ENCODE data around the gene CAMKK1.
"Not testable (repeated sequence)": the region's sequence is repeated elsewhere in the genome, so short reads cannot be mapped to it uniquely, and the experiment has no call there.

CAMKK1 gene

DNA sequence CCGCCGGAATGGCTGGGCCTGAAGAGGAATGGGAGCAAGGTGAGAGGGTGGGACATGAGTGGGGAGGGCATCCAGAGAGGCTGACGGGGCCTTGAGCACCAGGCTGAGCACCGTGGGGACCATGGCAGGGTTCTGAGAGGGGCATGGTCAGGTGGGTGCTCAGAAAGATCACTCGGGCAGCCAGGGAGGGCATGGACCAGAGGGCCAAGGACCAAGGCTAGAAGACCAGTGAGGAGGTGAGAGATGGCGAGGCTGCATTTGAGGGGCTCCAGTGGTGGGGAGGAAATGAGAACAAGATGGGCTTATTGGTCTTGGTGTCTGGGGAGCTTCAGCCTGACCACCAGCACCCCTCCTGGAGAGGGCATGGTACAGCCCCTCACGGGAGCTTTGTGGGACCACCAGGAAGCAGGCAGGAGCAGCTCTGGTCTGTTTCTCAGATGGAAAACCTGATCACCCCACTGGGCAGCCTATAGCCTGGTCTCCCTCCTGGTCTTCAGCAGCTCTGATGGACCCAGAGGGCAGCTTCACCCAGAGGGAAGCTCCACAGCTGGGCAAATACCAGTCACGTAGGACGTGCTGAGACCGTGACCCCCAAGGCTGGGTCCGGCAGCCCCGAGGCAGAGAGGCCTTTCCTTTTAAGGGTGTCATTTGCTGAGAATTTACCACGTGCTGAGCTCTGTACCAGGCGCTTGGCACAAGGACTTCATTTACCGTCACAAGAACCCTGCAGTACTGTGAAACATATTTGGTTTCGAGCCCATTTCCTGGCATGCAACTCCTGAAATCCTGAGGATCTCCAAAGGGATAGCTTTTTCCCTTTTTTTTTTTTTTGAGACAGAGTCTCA lies 35.4 kb downstream of the CAMKK1 start:
- no peaks in the 10 kb centered on the region for H3K36me3 Mint-ChIP-seq (ENCODE audit: low read depth)
- no peak overlapping the region for H3K27ac Mint-ChIP-seq
- no peak overlapping the region for H3K4me3 Mint-ChIP-seq
- H3K27me3 Mint-ChIP-seq (ENCODE audit: low read depth, poor library complexity), result peaks cover 8% of the 10 kb centered on the region
- no peak for DNase-seq
- H3K9me3 Mint-ChIP-seq, result peaks cover 14% of the 10 kb centered on the region
- peaks cover 10% of the 10 kb centered on the region for H3K4me1 Mint-ChIP-seq
- TF ChIP-seq, protein P1, sequence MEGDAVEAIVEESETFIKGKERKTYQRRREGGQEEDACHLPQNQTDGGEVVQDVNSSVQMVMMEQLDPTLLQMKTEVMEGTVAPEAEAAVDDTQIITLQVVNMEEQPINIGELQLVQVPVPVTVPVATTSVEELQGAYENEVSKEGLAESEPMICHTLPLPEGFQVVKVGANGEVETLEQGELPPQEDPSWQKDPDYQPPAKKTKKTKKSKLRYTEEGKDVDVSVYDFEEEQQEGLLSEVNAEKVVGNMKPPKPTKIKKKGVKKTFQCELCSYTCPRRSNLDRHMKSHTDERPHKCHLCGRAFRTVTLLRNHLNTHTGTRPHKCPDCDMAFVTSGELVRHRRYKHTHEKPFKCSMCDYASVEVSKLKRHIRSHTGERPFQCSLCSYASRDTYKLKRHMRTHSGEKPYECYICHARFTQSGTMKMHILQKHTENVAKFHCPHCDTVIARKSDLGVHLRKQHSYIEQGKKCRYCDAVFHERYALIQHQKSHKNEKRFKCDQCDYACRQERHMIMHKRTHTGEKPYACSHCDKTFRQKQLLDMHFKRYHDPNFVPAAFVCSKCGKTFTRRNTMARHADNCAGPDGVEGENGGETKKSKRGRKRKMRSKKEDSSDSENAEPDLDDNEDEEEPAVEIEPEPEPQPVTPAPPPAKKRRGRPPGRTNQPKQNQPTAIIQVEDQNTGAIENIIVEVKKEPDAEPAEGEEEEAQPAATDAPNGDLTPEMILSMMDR (IDR thresholded peaks at IDR 0.05), result no peak

DNA sequence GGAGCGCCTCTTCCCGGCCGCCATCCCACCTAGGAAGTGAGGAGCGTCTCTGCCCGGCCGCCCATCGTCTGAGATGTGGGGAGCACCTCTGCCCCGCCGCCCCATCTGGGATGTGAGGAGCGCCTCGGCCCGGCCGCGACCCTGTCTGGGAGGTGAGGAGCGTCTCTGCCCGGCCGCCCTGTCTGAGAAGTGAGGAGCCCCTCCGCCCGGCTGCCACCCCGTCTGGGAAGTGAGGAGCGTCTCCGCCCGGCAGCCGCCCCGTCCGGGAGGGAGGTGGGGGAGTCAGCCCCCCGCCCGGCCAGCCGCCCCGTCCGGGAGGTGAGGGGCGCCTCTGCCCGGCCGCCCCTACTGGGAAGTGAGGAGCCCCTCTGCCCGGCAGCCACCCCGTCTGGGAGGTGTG lies 38.6 kb downstream of the CAMKK1 start:
- H3K4me3 Mint-ChIP-seq; H3K36me3 Mint-ChIP-seq (ENCODE audit: low read depth); H3K27ac Mint-ChIP-seq; DNase-seq: not testable (repeated sequence)
- Mint-ChIP-seq H3K4me1 (peaks cover 11% of the 10 kb centered on the region), H3K27me3 (ENCODE audit: low read depth, poor library complexity) (peaks cover 24% of the 10 kb centered on the region), H3K9me3 (peaks cover 14% of the 10 kb centered on the region)

DNA sequence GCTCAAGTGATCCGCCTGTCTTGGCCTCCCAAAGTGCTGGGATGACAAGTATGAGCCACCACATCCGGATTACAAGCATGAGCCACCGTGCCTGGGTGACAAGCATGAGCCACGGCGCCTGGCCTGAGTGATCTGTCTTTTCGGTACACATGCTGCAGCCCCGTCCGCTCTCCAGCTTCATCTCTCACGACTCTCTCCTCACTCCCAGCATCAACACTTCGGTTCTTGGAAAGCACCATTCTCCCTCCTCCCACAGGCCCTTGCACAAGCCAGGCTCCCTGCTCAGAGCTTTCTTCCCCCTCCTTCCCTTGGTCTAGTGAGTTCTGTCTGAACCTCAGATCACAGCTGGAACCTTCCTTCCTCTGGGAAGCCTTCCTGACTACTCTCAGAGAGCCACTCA lies 40.3 kb downstream of the CAMKK1 start:
- Mint-ChIP-seq H3K27me3 (ENCODE audit: low read depth, poor library complexity) (peaks cover 33% of the 10 kb centered on the region), H3K4me3 (no peak overlapping the region), H3K9me3 (peaks cover 14% of the 10 kb centered on the region), H3K27ac (no peak overlapping the region), H3K4me1 (peaks cover 11% of the 10 kb centered on the region), H3K36me3 (ENCODE audit: low read depth) (no peaks in the 10 kb centered on the region)
- TF ChIP-seq, protein P1 (IDR thresholded peaks at IDR 0.05), result no peak
- no peak for DNase-seq

DNA sequence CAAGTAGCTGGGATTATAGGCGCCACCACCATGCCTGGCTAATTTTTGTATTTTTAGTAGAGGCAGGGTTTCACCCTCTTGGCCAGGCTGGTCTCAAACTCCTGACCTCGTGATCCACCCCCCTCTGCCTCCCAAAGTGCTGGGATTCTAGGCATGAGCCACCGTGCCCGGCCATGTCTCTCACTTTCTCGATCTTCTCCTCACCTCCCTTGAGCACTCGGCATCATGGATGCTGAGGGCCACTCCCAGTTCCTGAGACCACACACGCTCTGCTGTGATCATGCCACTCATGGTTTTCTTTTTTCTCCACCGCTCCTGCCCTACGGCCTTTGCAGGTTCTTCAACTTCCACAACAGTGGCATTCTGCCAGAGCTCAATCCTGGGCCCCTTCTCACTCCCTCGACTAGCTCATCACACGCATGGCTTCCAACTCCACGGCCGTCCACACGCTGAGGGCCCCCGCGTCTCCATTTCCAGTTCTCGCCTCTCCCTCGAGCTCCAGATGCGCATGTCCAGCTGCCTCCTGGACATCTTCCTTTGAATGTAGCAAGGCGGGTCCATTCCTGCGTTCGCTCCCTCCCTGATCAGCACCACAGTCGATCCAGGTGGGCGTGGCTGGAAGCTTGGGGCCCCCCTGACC lies 41.3 kb downstream of the CAMKK1 start:
- H3K4me3 Mint-ChIP-seq, result no peak overlapping the region
- TF ChIP-seq, protein P1 (IDR thresholded peaks at IDR 0.05), result no peak
- H3K9me3 Mint-ChIP-seq, result peaks cover 14% of the 10 kb centered on the region
- DNase-seq, result no peak
- H3K27ac Mint-ChIP-seq, result no peak overlapping the region
- H3K36me3 Mint-ChIP-seq (ENCODE audit: low read depth), result no peaks in the 10 kb centered on the region
- H3K4me1 Mint-ChIP-seq, result peaks cover 15% of the 10 kb centered on the region
- peaks cover 37% of the 10 kb centered on the region for H3K27me3 Mint-ChIP-seq (ENCODE audit: low read depth, poor library complexity)

DNA sequence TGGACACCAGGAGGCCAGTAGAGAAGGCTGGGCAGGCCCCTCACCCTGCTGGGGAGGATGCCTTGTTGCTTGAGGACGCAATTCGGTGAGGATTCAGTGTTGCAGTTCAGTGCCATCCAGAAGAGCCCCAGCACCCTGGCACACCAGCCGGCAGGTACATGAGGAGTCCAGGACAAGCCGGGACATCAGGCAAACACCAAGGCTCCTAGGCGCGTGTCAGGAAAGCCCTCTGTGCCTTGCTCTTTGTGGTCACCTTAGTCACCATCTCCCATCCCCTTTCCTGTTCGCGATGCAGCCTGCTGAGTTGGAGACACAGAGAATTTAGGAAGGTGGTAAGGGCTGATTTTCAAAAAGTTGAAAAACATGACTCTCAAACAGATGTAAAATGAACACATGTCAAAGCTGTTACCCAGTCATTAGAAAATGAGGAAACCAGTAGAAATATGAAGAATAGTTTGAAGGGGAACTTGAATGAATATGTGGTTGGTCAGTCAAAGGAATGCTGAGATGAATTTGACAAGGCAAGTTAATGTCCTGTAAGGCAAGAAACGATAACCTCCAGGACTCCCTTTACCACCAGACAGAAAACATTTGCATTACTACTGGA lies 44.5 kb downstream of the CAMKK1 start:
- Mint-ChIP-seq H3K4me1 (peaks cover 35% of the 10 kb centered on the region), H3K4me3 (no peak overlapping the region), H3K9me3 (peaks cover 4% of the 10 kb centered on the region), H3K36me3 (ENCODE audit: low read depth) (peaks cover 11% of the 10 kb centered on the region), H3K27me3 (ENCODE audit: low read depth, poor library complexity) (peaks cover 33% of the 10 kb centered on the region), H3K27ac (no peak overlapping the region)
- no peak for DNase-seq
- TF ChIP-seq, protein P1 (IDR thresholded peaks at IDR 0.05), result no peak

DNA sequence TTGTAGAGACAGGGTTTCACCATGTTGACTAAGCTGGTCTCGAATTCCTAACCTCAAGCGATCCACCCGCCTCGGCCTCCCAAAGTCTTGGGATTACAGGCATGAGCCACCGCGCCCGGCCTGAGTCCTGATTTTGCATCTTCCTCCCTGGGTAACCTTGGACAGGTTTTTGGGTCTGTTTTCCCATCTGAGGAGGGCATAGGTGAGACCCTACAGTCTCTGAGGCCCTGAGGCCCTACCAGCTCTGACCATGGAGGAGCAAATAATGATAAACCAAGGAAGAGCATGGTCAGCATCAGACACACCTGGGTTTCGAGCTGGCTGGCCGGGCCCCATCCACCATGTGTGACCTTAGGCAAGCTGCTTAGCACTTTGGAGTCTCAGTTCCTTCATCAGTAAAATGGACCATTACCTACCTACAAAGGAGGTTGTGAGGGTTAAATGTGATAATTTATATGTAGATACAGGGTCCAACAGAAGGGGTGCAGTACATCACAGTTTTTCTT lies 45.6 kb downstream of the CAMKK1 start:
- Mint-ChIP-seq H3K27me3 (ENCODE audit: low read depth, poor library complexity) (peaks cover 33% of the 10 kb centered on the region), H3K4me1 (peaks cover 35% of the 10 kb centered on the region), H3K36me3 (ENCODE audit: low read depth) (peaks cover 21% of the 10 kb centered on the region), H3K9me3 (no peaks in the 10 kb centered on the region), H3K27ac (no peak overlapping the region), H3K4me3 (peak overlapping the region; percentile 23)
- DNase-seq, result no peak
- TF ChIP-seq, protein P1 (IDR thresholded peaks at IDR 0.05), result no peak

Data from nephron progenitor cell (in vitro differentiated cells).